DMS114 treated with DMSO at 0.1 percent for 48 hours (cell line): ENCODE results near the gene DYNC1H1.
A peak's percentile ranks its signal among the peaks of the same experiment; 100 is the strongest.

ENCODE experiments used
- DNase-seq: peaks from one replicate; lab custom pipeline; 2025; ENCODE audit not compliant: unreplicated experiment; lab: John Stamatoyannopoulos, UW

Gene DYNC1H1

GRCh38 chr14:102034301-102034700 is 69.9 kb downstream of the DYNC1H1 start:
- no peak for DNase-seq

GRCh38 chr14:102035914-102036313 is 71.5 kb downstream of the DYNC1H1 start:
- DNase-seq, result no peak

- no peak for DNase-seq
These were observed 73.3 kb downstream of the DYNC1H1 start for GRCh38 chr14:102037686-102038085.

- no peak for DNase-seq
These were observed 74.8 kb downstream of the DYNC1H1 start for GRCh38 chr14:102039157-102039556.

- no peak for DNase-seq
These were observed 75.8 kb downstream of the DYNC1H1 start for GRCh38 chr14:102040153-102040552.

- no peak for DNase-seq
These were observed 78.3 kb downstream of the DYNC1H1 start for GRCh38 chr14:102042699-102043098.

- DNase-seq, result no peak
These were observed 79.1 kb downstream of the DYNC1H1 start for GRCh38 chr14:102043251-102044025.

GRCh38 chr14:102044566-102044965 is 80.2 kb downstream of the DYNC1H1 start:
- no peak for DNase-seq

GRCh38 chr14:102046337-102047278 is 82.2 kb downstream of the DYNC1H1 start:
- DNase-seq, result peak; percentile 48

GRCh38 chr14:102047808-102048540 is 83.6 kb downstream of the DYNC1H1 start:
- DNase-seq, result no peak

- DNase-seq, result no peak
These were observed 85.1 kb downstream of the DYNC1H1 start for GRCh38 chr14:102049258-102050025.

GRCh38 chr14:102050026-102050405 is 85.6 kb downstream of the DYNC1H1 start:
- no peak for DNase-seq

- DNase-seq, result no peak
These were observed 86.3 kb downstream of the DYNC1H1 start for GRCh38 chr14:102050625-102051024.

GRCh38 chr14:102052522-102052921 is 88.1 kb downstream of the DYNC1H1 start:
- no peak for DNase-seq

- no peak for DNase-seq
These were observed 91.0 kb downstream of the DYNC1H1 start for GRCh38 chr14:102055181-102055901.

GRCh38 chr14:102056694-102057442 is 92.5 kb downstream of the DYNC1H1 start:
- DNase-seq, result no peak

- no peak for DNase-seq
These were observed 93.2 kb downstream of the DYNC1H1 start for GRCh38 chr14:102057480-102058114.

- no peak for DNase-seq
These were observed 93.8 kb downstream of the DYNC1H1 start for GRCh38 chr14:102058146-102058545.

- DNase-seq, result no peak
These were observed 94.6 kb downstream of the DYNC1H1 start for GRCh38 chr14:102058961-102059360.
